NCI-H2227 (cell line): ENCODE data around the gene CRYAA.
"Not testable (repeated sequence)": the region's sequence is repeated elsewhere in the genome, so short reads cannot be mapped to it uniquely, and the experiment has no call there.

Experiments
- DNase-seq: peaks from one replicate; lab custom pipeline; 2025; ENCODE audit not compliant: unreplicated experiment; lab: John Stamatoyannopoulos, UW

The CRYAA gene

GRCh38 chr21:43177043-43177906, 8.5 kb downstream of the CRYAA start:
- not testable (repeated sequence) for DNase-seq

GRCh38 chr21:43178175-43178826, 9.5 kb downstream of the CRYAA start:
- DNase-seq: not testable (repeated sequence)

GRCh38 chr21:43181033-43181432, 12.2 kb downstream of the CRYAA start:
- DNase-seq: not testable (repeated sequence)

- DNase-seq: not testable (repeated sequence)
Measured at GRCh38 chr21:43187268-43187667, 18.5 kb downstream of the CRYAA start.

- no peak for DNase-seq
Measured at GRCh38 chr21:43187715-43188114, 18.9 kb downstream of the CRYAA start.

- no peak for DNase-seq
Measured at GRCh38 chr21:43188181-43188580, 19.4 kb downstream of the CRYAA start.

GRCh38 chr21:43188592-43189210, 19.9 kb downstream of the CRYAA start:
- DNase-seq: peak; percentile 10

GRCh38 chr21:43189936-43190335, 21.1 kb downstream of the CRYAA start:
- DNase-seq: no peak

GRCh38 chr21:43190544-43190943, 21.7 kb downstream of the CRYAA start:
- DNase-seq: no peak

GRCh38 chr21:43190951-43191350, 22.1 kb downstream of the CRYAA start:
- no peak for DNase-seq

- DNase-seq: no peak
Measured at GRCh38 chr21:43191521-43191920, 22.7 kb downstream of the CRYAA start.

- no peak for DNase-seq
Measured at GRCh38 chr21:43191971-43192370, 23.2 kb downstream of the CRYAA start.

- no peak for DNase-seq
Measured at GRCh38 chr21:43192501-43193081, 23.8 kb downstream of the CRYAA start.

- no peak for DNase-seq
Measured at GRCh38 chr21:43193088-43193650, 24.4 kb downstream of the CRYAA start.

- no peak for DNase-seq
Measured at GRCh38 chr21:43193651-43194302, 25.0 kb downstream of the CRYAA start.

GRCh38 chr21:43194303-43195120, 25.7 kb downstream of the CRYAA start:
- DNase-seq: no peak

- DNase-seq: no peak
Measured at GRCh38 chr21:43195121-43196021, 26.6 kb downstream of the CRYAA start.

GRCh38 chr21:43196826-43197225, 28.0 kb downstream of the CRYAA start:
- no peak for DNase-seq

- no peak for DNase-seq
Measured at GRCh38 chr21:43198376-43198775, 29.6 kb downstream of the CRYAA start.
